HG03280 (cell line): ENCODE data around the gene MAU2.

Source experiments
- ATAC-seq: cut with Tn5 transposase; IDR thresholded peaks from one replicate; pipeline ENCODE4 v1.9.1; 2021; ENCODE audit warnings: mild to moderate bottlenecking, moderate library complexity; ENCODE audit not compliant: unreplicated experiment

MAU2 gene, protein sequence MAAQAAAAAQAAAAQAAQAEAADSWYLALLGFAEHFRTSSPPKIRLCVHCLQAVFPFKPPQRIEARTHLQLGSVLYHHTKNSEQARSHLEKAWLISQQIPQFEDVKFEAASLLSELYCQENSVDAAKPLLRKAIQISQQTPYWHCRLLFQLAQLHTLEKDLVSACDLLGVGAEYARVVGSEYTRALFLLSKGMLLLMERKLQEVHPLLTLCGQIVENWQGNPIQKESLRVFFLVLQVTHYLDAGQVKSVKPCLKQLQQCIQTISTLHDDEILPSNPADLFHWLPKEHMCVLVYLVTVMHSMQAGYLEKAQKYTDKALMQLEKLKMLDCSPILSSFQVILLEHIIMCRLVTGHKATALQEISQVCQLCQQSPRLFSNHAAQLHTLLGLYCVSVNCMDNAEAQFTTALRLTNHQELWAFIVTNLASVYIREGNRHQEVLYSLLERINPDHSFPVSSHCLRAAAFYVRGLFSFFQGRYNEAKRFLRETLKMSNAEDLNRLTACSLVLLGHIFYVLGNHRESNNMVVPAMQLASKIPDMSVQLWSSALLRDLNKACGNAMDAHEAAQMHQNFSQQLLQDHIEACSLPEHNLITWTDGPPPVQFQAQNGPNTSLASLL

GRCh38 chr19:19320361-19321140 lies at the start of gene MAU2, which contains the start of gene SUGP1:
TSS of gene MAU2 (plus strand) at chr19:19320829. CDS start at chr19:19320860, 31 bp downstream.
TSS of gene SUGP1 (minus strand) at chr19:19320509. CDS start at chr19:19320496, 13 bp downstream.
- peak; percentile 90 for ATAC-seq

- ATAC-seq: no peak
Observed at GRCh38 chr19:19271828-19272599, 48.6 kb upstream of the MAU2 start.

GRCh38 chr19:19274146-19274545 lies 46.5 kb upstream of the MAU2 start:
- ATAC-seq: no peak

DNA sequence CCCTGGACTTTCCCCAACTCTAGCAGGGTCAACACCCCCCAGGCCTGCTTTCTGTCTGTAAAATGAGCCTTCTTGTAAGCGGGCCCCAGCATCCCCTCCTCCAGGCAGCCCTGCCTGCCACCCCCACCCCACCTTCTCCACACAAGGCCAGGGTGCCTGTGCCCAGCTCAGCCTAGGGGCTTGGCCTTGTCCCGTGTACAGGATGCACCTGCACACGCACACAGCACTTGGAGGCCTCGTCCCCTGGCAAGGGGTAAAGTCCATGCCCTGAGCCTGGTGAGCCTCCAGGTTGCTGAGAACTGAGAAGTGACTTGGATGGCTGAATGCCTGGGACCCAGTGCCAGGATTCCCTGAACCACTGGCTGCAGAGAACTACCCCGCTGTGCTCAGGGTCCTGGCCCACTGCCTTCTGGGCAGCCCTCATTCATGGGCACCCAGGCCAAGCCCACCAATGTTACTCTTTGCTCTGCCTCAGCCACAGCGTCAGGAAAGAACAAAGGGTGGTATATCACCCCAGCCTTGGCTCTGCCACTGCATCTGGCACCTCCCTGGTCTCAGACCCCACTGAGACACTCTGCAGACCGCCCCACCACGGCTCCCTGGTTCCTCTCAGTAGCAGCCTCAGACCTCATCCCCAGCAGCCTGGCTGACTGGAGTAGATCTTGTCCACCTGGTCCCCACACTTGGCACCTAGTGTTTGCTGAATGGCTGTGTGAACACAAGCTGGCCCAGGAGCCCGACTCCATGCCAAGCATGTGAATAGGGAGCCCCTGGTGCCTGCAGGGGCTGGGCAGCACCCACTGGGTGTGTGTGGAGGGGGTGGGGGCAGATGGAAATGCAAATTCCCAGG lies 45.7 kb upstream of the MAU2 start:
- no peak for ATAC-seq

DNA sequence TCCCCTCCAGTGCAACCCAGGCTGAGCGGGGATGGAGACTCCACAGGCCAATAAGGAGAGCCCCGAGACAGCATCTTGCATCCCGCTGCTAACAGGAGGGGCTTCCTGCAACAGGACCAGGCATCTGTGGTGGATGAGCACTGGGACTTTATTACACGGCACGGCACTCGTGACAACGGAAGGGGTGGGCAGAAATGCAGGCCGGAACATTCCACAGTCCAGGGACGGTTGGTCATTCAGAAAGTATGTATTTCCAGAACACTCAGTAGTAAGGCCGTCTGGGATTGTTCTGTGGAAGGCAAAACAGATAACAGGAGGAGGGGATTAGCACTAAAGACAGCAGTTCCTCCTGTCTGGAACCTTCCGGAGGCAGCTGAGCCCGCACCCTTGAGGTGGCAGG lies 44.2 kb upstream of the MAU2 start:
- no peak for ATAC-seq

GRCh38 chr19:19276851-19277250 lies 43.8 kb upstream of the MAU2 start:
- no peak for ATAC-seq

- no peak for ATAC-seq
Observed at GRCh38 chr19:19278315-19278714, 42.3 kb upstream of the MAU2 start.

DNA sequence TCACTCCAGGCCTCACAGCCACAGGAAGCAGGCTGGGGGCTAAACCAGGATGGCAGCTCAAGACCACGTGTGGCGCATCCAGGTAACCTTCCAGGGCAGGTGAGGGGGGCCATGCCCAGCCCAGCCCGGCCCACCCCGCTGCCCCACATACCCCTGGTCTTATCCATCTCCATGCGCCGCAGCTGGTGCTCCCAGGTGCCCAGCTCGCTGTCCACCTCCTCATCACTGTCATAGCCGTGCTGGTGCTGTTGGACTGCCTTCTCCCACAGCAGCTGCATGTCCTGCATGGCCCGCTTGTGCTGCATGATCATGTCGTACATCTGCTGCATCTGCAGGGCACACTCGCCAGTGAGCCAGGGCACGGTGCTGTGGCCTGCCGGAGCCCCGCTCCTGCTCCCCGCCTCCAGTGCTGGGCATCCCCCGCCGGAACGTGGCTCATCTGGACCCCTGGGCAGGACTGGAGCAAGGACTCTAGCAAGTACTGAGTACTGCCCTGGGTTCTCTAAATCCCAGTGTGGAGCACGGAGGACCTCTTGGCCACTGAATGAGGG lies 41.5 kb upstream of the MAU2 start:
- ATAC-seq: no peak

DNA sequence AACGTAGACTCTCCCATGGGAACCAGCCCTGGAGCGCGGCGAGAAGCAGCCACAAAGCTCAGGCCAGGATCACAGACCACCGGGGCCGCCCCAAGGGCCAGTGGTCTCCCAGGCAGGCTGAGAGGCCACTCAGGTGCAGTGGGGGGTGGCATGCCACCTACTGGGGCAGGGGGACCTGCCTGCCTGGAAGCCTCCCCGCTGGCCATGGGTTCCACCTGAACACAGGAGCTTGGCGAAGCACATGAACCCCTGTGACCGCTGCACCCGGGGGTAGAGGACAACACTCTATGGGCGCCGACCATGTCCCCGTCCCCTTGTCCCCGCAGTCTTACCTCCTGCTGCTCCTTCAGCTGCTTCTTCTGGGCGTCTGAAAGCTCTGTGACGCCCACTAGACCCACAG lies 40.8 kb upstream of the MAU2 start:
- no peak for ATAC-seq

- no peak for ATAC-seq
Observed at GRCh38 chr19:19280561-19280960, 40.1 kb upstream of the MAU2 start.

GRCh38 chr19:19285686-19286085 lies 34.9 kb upstream of the MAU2 start:
- ATAC-seq: no peak

DNA sequence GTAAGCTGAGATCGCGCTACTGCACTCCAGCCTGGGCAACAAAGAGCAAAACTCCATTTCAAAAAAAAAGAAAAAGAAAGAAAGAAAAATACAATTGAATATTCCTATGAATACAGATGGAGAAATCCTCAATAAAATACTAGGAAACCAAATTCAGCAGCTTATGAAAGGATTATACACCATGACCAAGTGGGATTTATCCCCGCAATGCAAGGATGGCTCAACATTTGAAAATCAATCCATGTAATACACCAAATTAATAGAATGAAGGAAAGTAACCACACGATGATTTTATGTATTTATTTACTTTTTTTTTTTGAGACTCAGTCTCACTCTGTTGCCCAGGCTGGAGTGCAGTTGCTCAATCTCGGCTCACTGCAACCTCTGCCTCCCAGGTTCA lies 28.0 kb upstream of the MAU2 start:
- no peak for ATAC-seq

DNA sequence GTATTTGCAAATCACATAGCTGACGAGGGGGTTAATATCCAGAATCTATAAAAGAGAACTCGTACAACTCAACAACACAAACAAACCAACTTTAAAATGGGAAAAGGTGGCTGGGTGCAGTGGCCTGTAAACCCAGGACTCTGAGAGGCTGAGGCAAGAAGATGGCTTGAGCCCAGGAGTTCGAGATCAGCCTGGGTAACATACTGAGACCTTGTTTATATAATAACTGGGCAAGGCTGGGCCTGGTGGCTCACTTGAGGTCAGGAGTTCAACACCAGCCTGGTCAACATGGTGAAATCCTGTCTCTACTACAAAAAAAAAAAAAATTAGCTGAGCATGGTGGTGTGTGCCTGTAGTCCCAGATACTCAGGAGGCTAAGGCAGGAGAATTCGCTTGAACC lies 25.7 kb upstream of the MAU2 start:
- ATAC-seq: no peak

GRCh38 chr19:19296953-19297689 lies 23.5 kb upstream of the MAU2 start:
- ATAC-seq: no peak

DNA sequence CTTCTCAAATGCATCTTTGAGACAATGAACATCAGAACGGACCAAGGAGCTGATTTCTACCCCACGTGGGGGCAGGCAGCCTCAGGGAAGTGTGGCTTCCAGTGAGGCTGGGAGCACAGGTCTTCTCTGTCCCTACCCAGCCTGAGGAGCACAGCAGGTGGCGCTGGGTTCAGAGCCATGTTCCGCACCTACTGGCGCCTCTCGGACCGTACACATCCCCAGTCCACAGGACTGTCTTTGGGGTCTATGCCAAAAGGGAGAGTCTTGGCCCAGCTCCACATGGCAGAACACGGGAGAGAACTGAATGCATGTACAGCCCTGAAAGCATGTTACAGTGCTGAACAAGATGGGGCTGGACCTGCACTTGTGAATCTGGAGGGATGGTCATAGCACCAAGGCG lies 22.9 kb upstream of the MAU2 start:
- no peak for ATAC-seq

GRCh38 chr19:19300613-19301012 lies 20.0 kb upstream of the MAU2 start:
- ATAC-seq: no peak

GRCh38 chr19:19303411-19303810 lies 17.2 kb upstream of the MAU2 start:
- no peak for ATAC-seq

GRCh38 chr19:19304186-19304965 lies 16.3 kb upstream of the MAU2 start:
- no peak for ATAC-seq
